Fibroblast of lung (primary cell): ENCODE data around the gene RPS6KC1.

Experiments used
- EZH2 ChIP-seq: IDR thresholded peaks from 2 replicates; pipeline ENCODE4 v1.5.1; 2012; ENCODE audit warnings: low read length, control low read depth, mild to moderate bottlenecking; ENCODE audit errors: missing control alignments
- TF ChIP-seq, protein P1 (sequence below), 2 donors: IDR thresholded peaks in 1 of 2; conservative IDR thresholded peaks in 1 of 2; 1 replicate in 1 of 2; 2 replicates in 1 of 2; pipeline ENCODE4 v1.5.1; 2011 to 2012; ENCODE audit warnings: low read length in 2 of 2, control low read depth in 1 of 2, inconsistent platforms in 1 of 2, low read depth in 1 of 2, mild to moderate bottlenecking in 1 of 2

DNA sequence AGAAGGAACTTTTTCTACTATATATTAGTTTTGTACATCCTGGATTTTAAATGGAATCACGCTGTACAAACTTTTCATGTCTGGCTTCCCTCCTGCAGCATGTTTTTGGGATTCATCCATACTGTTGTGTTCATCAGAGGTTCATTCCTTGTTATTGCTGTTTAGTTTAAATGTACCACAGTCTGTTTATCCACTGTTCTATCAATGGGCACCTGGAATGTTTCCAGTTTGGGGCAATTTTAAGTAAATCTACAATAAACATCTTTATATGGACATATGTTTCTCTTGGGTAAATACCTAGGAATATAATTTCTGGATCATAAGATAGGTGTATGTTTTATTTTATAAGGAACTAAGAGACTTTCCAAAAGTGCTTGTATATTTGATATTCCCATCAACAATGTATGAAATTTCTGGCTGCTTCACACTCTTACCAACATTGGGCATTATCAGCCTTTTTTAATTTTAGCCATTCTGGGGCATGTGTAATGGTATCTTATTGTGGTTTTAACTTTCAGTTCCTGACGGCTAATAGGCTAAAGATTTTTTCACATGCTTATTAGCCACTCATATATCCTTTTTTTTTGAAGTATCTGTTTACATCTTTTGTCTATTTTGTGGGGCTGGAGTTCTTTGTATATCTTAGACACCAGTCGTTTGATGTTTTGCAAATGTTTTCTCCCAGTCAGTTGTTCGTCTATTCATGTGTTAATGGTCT, 48.8 kb downstream of the RPS6KC1 start:
- TF ChIP-seq, protein P1, sequence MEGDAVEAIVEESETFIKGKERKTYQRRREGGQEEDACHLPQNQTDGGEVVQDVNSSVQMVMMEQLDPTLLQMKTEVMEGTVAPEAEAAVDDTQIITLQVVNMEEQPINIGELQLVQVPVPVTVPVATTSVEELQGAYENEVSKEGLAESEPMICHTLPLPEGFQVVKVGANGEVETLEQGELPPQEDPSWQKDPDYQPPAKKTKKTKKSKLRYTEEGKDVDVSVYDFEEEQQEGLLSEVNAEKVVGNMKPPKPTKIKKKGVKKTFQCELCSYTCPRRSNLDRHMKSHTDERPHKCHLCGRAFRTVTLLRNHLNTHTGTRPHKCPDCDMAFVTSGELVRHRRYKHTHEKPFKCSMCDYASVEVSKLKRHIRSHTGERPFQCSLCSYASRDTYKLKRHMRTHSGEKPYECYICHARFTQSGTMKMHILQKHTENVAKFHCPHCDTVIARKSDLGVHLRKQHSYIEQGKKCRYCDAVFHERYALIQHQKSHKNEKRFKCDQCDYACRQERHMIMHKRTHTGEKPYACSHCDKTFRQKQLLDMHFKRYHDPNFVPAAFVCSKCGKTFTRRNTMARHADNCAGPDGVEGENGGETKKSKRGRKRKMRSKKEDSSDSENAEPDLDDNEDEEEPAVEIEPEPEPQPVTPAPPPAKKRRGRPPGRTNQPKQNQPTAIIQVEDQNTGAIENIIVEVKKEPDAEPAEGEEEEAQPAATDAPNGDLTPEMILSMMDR (conservative IDR thresholded peaks at IDR 0.05 in 1 of 2, IDR thresholded peaks at IDR 0.05 in 1 of 2; ENCODE audit: low read depth in 1 of 2, low read length in 2 of 2), result no peak
- TF ChIP-seq EZH2, result no peak
